Activated naive CD8-positive, alpha-beta T cell treated with anti-CD3 and anti-CD28 coated beads, Interleukin-2, amount 50 U/mL, for 24 hours (primary cell): ENCODE data around the gene BPIFB2.
A peak's percentile ranks its signal among the peaks of the same experiment; 100 is the strongest.

Experiments used
- ATAC-seq: fragments of 150-1000 bp; cut with Tn5 transposase; one replicate; pipeline ENCODE4 v1.10.0; 2021
- DNase-seq: peaks from one replicate; pipeline ENCODE4 v3.0.0; 2021
- H3K27ac Mint-ChIP-seq: one replicate; pipeline ENCODE4 v1.8.0; 2021; ENCODE audit warnings: mild to moderate bottlenecking, mixed read lengths
- H3K27me3 Mint-ChIP-seq: one replicate; pipeline ENCODE4 v1.8.0; 2021; ENCODE audit warnings: mixed read lengths
- H3K36me3 Mint-ChIP-seq: one replicate; pipeline ENCODE4 v1.8.0; 2021; ENCODE audit warnings: low read depth, mixed read lengths
- H3K4me1 Mint-ChIP-seq: one replicate; pipeline ENCODE4 v1.8.0; 2021; ENCODE audit warnings: mixed read lengths
- H3K4me3 Mint-ChIP-seq: one replicate; pipeline ENCODE4 v1.8.0; 2021; ENCODE audit warnings: mild to moderate bottlenecking, moderate library complexity, mixed read lengths
- H3K9me3 Mint-ChIP-seq: one replicate; pipeline ENCODE4 v1.8.0; 2021; ENCODE audit warnings: mixed read lengths

BPIFB2 gene

DNA sequence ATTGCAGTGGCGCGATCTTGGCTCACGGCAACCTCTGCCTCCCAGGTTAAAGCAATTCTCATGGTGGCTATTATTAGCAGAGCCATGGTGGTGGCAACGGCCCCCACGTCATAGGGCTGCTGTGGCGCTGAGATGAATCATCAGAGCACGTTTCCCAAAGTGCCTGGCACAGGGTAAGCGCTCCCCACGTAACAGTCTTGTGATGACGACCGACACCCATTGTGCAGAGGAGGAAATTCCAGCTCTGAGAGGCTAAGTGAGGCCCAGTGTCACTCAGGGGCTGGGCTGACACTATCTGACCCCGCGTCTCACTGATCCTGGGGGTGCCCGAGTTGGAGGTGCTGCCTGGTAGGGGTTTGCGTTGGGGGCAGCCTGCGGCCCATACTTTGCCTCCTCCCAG lies 19.5 kb upstream of the BPIFB2 start:
- ATAC-seq (no peak), DNase-seq (no peak)
- no peaks in the 10 kb centered on the region for H3K27me3 Mint-ChIP-seq
- peaks cover 23% of the 10 kb centered on the region for H3K4me1 Mint-ChIP-seq
- no peak overlapping the region for H3K4me3 Mint-ChIP-seq
- H3K9me3 Mint-ChIP-seq: no peaks in the 10 kb centered on the region
- no peaks in the 10 kb centered on the region for H3K36me3 Mint-ChIP-seq
- no peak overlapping the region for H3K27ac Mint-ChIP-seq

- H3K4me1 Mint-ChIP-seq: peaks cover 31% of the 10 kb centered on the region
- no peak overlapping the region for H3K4me3 Mint-ChIP-seq
- H3K27ac Mint-ChIP-seq: no peak overlapping the region
- DNase-seq: no peak
- peaks cover 1% of the 10 kb centered on the region for H3K9me3 Mint-ChIP-seq
- no peaks in the 10 kb centered on the region for H3K27me3 Mint-ChIP-seq
- peaks cover under 1% of the 10 kb centered on the region for H3K36me3 Mint-ChIP-seq
- ATAC-seq: no peak
These were observed 17.8 kb upstream of the BPIFB2 start for GRCh38 chr20:32989507-32990283.

DNA sequence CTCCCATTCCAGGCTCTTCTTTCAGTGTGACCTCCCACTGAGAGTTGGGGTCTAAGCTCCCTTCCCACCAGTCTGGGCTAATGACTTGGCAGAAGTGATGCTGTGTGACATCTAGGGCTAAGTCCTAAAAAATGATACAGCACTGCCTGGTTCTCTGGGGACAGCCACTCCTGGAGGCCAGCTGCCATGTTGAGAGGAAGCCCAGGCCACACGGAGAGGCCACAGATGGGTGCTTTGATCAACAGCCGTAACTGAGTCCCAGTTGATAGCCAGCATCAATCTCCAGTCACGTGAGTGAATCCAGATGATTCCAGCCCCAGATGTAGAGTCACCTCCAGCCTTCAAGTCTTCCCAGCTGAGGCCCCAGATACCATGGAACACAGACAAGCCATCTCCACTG lies 17.1 kb upstream of the BPIFB2 start:
- Mint-ChIP-seq H3K9me3 (peaks cover 7% of the 10 kb centered on the region), H3K27ac (no peak overlapping the region), H3K36me3 (peaks cover 2% of the 10 kb centered on the region), H3K27me3 (no peaks in the 10 kb centered on the region), H3K4me1 (peaks cover 31% of the 10 kb centered on the region), H3K4me3 (no peak overlapping the region)
- DNase-seq (no peak), ATAC-seq (no peak)

DNA sequence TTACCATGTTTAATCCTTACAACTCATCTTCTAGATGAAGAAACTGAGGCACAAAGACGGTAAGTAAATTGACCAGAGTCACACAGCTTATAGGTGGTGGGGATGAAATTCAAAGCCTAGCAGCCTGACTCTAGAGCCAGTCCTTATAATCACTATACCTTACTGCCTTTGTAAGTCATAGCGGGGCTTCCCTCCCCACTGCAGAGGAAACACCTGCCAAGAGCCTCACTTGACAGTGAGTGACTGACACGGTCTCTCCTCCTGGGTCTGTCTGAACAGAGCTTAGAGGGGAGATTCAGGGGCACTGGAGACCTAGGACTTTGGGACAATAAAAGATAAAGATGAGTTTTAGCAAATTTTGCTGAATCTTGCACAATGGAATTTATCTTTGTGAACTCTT lies 16.1 kb upstream of the BPIFB2 start:
- ATAC-seq: peak; percentile 78
- no peak overlapping the region for H3K4me3 Mint-ChIP-seq

GRCh38 chr20:32991792-32992641 lies 15.5 kb upstream of the BPIFB2 start:
- ATAC-seq (no peak), DNase-seq (no peak)
- no peak overlapping the region for H3K4me3 Mint-ChIP-seq
- no peak overlapping the region for H3K27ac Mint-ChIP-seq
- peaks cover 31% of the 10 kb centered on the region for H3K4me1 Mint-ChIP-seq
- no peaks in the 10 kb centered on the region for H3K27me3 Mint-ChIP-seq
- H3K36me3 Mint-ChIP-seq: peaks cover 2% of the 10 kb centered on the region
- peaks cover 7% of the 10 kb centered on the region for H3K9me3 Mint-ChIP-seq

More for the DNA sequence above, 16.1 kb upstream of the BPIFB2 start:
- Mint-ChIP-seq H3K36me3 (peaks cover 2% of the 10 kb centered on the region), H3K4me1 (peaks cover 31% of the 10 kb centered on the region), H3K27me3 (no peaks in the 10 kb centered on the region), H3K9me3 (peaks cover 7% of the 10 kb centered on the region), H3K27ac (no peak overlapping the region)
- no peak for DNase-seq

GRCh38 chr20:32993496-32994050 lies 13.9 kb upstream of the BPIFB2 start:
- Mint-ChIP-seq H3K27ac (no peak overlapping the region), H3K4me1 (peaks cover 34% of the 10 kb centered on the region), H3K36me3 (peaks cover 2% of the 10 kb centered on the region), H3K27me3 (no peaks in the 10 kb centered on the region), H3K9me3 (peaks cover 7% of the 10 kb centered on the region), H3K4me3 (no peak overlapping the region)
- ATAC-seq (no peak), DNase-seq (no peak)

- Mint-ChIP-seq H3K27me3 (no peaks in the 10 kb centered on the region), H3K27ac (no peak overlapping the region), H3K4me1 (peaks cover 36% of the 10 kb centered on the region)
These were observed 11.7 kb upstream of the BPIFB2 start for GRCh38 chr20:32995802-32996201.

DNA sequence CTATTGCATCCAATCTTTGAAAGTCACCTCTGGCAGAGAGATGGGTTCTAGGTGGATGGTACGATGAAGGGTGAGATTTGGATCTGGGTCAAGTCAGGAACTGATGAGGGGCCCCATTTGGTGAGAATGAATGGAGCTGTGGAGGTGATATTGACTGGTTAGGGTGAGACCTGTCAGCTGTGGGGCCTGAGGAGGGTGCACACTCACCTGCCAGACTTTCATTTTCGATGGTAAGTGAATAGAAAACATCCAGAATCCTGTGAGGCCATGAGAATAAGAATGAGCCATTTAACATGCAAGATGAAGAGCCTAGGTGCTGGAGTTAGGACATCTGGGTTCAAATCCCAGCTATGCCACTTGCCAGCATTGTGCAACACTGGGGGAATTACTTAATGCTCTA lies 10.1 kb upstream of the BPIFB2 start:
- ATAC-seq (no peak), DNase-seq (no peak)
- Mint-ChIP-seq H3K4me1 (peaks cover 23% of the 10 kb centered on the region), H3K36me3 (peaks cover 2% of the 10 kb centered on the region), H3K27ac (no peak overlapping the region), H3K27me3 (no peaks in the 10 kb centered on the region), H3K4me3 (no peak overlapping the region), H3K9me3 (peaks cover 7% of the 10 kb centered on the region)

More at GRCh38 chr20:32995802-32996201, 11.7 kb upstream of the BPIFB2 start:
- Mint-ChIP-seq H3K36me3 (peaks cover 2% of the 10 kb centered on the region), H3K9me3 (peaks cover 7% of the 10 kb centered on the region), H3K4me3 (no peak overlapping the region)
- ATAC-seq (no peak), DNase-seq (no peak)

DNA sequence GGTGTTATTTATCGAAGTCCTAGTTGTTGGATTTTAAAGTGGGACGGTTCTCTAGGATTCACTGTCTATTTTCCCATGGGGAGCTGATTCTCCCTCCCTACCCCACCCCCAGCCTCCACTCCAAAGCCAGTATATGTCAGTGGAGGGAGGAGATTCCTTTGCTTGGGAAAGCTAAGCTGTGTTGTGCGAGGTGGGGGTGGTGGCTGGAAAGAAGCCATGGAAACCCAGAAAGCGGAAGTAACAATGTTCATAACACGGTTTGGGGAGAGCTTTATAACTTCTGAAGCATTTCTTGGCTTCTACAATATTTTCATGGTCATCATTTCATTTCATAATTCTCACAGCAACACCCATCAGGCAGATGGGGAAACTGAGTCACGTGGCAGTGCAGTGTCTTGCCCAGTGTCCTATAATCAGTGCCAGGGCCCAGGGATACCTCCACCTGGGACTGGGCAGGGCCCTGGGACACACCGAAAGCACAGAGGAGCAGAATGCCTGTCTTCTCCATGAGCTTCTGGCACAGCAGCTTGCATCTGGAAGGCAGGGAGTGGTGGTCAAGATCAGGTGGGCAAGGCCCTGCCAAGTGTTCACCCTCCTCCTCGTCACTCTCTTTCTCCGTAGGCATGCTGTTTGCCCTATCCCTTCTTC lies 7.8 kb upstream of the BPIFB2 start:
- Mint-ChIP-seq H3K27ac (no peak overlapping the region), H3K27me3 (no peaks in the 10 kb centered on the region), H3K4me1 (peaks cover 10% of the 10 kb centered on the region), H3K36me3 (peaks cover under 1% of the 10 kb centered on the region), H3K9me3 (peaks cover 5% of the 10 kb centered on the region), H3K4me3 (no peak overlapping the region)
- no peak for DNase-seq
- no peak for ATAC-seq

GRCh38 chr20:33000802-33001466 lies 6.6 kb upstream of the BPIFB2 start:
- Mint-ChIP-seq H3K9me3 (peaks cover 5% of the 10 kb centered on the region), H3K36me3 (no peaks in the 10 kb centered on the region), H3K27ac (no peak overlapping the region), H3K27me3 (no peaks in the 10 kb centered on the region), H3K4me1 (peaks cover 10% of the 10 kb centered on the region), H3K4me3 (no peak overlapping the region)
- DNase-seq (no peak), ATAC-seq (no peak)

GRCh38 chr20:33002087-33002808 lies 5.3 kb upstream of the BPIFB2 start:
- no peak for ATAC-seq
- H3K4me3 Mint-ChIP-seq: no peak overlapping the region
- no peaks in the 10 kb centered on the region for H3K36me3 Mint-ChIP-seq
- H3K27me3 Mint-ChIP-seq: no peaks in the 10 kb centered on the region
- peaks cover 5% of the 10 kb centered on the region for H3K9me3 Mint-ChIP-seq
- peaks cover 9% of the 10 kb centered on the region for H3K4me1 Mint-ChIP-seq
- H3K27ac Mint-ChIP-seq: no peak overlapping the region
- DNase-seq: no peak

DNA sequence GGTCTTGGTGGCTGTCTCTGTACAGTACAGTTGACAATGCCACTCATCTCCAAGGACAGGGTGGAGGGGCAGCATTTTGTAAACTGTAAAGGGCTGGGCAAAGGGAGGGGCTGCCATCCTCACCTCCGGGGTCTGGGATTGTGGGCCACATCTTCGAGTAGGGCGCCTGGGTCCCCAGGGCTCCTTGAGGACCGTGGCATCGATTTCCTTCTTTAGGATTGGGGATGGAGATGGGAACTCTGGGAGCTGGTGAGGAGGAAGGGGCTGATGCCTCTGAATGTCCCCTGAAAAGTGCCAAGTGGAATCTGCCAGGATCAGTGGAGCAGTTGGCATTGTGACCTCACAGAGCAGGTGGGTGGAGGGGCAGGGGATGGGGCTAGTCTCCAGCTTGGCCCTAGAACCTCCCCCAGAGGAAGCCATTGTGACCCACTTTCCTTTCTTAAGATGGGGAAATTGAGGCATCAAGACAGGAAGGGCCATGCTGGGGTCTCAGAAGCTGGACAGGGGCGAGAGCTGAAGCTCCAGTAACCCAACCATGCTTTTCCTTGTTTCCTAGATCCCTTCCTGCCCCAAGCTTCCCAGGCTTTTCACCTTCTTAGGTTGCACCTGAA lies 3.3 kb upstream of the BPIFB2 start, which contains the start of gene SUN5:
TSS of gene SUN5 (minus strand) at position 293 of the 611 bp plus-strand sequence. CDS start at position 200, 93 bp downstream.
- Mint-ChIP-seq H3K36me3 (no peaks in the 10 kb centered on the region), H3K27ac (no peak within 1 kb of the TSS), H3K4me1 (peaks cover 7% of the 10 kb centered on the region), H3K4me3 (no peak within 1 kb of the TSS), H3K9me3 (peaks cover 5% of the 10 kb centered on the region), H3K27me3 (no peaks in the 10 kb centered on the region)
- ATAC-seq (no peak), DNase-seq (no peak)

- Mint-ChIP-seq H3K4me1 (peaks cover 4% of the 10 kb centered on the region), H3K9me3 (peaks cover 5% of the 10 kb centered on the region), H3K4me3 (no peak overlapping the region), H3K27ac (no peak overlapping the region), H3K27me3 (no peaks in the 10 kb centered on the region), H3K36me3 (no peaks in the 10 kb centered on the region)
- DNase-seq (peak; percentile 29), ATAC-seq (no peak)
These were observed 2.4 kb upstream of the BPIFB2 start for GRCh38 chr20:33005132-33005566.
